T-cell (primary cell): ENCODE results near the gene ZNF205. TPM values are rescaled to one million over a fixed set of nuclear protein-coding genes. Genes with fewer than 3 reads are reported as not detected.
"Not testable (repeated sequence)": the region's sequence is repeated elsewhere in the genome, so short reads cannot be mapped to it uniquely, and the experiment has no call there.

Experiments
- ATAC-seq, 4 experiments: fragments of 200-7000 bp in 3 of 4; fragments of 150-1000 bp in 1 of 4; cut with Tn5 transposase; replicated peaks in 1 of 4; 1 replicate in 3 of 4; 2 replicates in 1 of 4; pipeline ENCODE4 v1.10.0; 2021; ENCODE audit warnings: moderate library complexity in 3 of 4, mild to moderate bottlenecking in 2 of 4, moderate number of reproducible peaks in 1 of 4
- CTCF ChIA-PET, 2 donors: fragments of 300-600 bp; sonication (Branson Sonifier 250); formaldehyde crosslinking; loops; one replicate each; lab custom pipeline; 2022; ENCODE audit warnings: antibody characterized with exemption in 2 of 2; lab: Charles Lee
- POLR2A ChIA-PET, 2 donors: fragments of 300-600 bp; sonication (Branson Sonifier 250); formaldehyde crosslinking; loops; one replicate each; lab custom pipeline; 2022; ENCODE audit warnings: antibody characterized with exemption in 2 of 2; lab: Charles Lee
- DNase-seq, 35 experiments: peaks; one replicate each; pipeline versions ENCODE4 v3.0.0 to v3.0.0-alpha.2; 2013 to 2023
- H3K27ac ChIP-seq: one replicate; pipeline ENCODE4 v1.5.1; 2013; ENCODE audit warnings: low read length
- H3K27me3 ChIP-seq, 2 experiments: replicated peaks in 1 of 2; 1 replicate in 1 of 2; 2 replicates in 1 of 2; pipeline versions ENCODE4 v1.6.1 to v1.7.0; 2013; ENCODE audit warnings: low read length in 1 of 2, mixed read lengths in 1 of 2; ENCODE audit not compliant: control insufficient read depth in 2 of 2, insufficient read depth in 2 of 2; ENCODE audit errors: extremely low read depth in 1 of 2
- H3K36me3 ChIP-seq, 2 donors: 1 replicate in 1 of 2; 2 replicates in 1 of 2; pipeline versions ENCODE4 v1.6.1 to v1.7.0; 2013; ENCODE audit warnings: low read length in 1 of 2; ENCODE audit not compliant: control insufficient read depth in 2 of 2, insufficient read depth in 1 of 2; ENCODE audit errors: extremely low read depth in 1 of 2
- H3K4me1 ChIP-seq, 2 experiments: 1 replicate in 1 of 2; 2 replicates in 1 of 2; pipeline versions ENCODE4 v1.6.1 to v1.7.0; 2013; ENCODE audit warnings: low read length in 2 of 2, mixed read lengths in 1 of 2; ENCODE audit not compliant: insufficient read depth in 2 of 2, control insufficient read depth in 1 of 2; ENCODE audit errors: extremely low read depth in 1 of 2
- H3K4me3 ChIP-seq, 2 donors: 1 replicate in 1 of 2; 2 replicates in 1 of 2; pipeline versions ENCODE4 v1.5.1 to v1.7.0; 2013; ENCODE audit warnings: mild to moderate bottlenecking in 2 of 2, low read length in 1 of 2, moderate library complexity in 1 of 2; ENCODE audit not compliant: control insufficient read depth in 1 of 2; ENCODE audit errors: extremely low read depth in 1 of 2
- H3K9me3 ChIP-seq: 2 replicates; pipeline ENCODE4 v1.7.0; 2013
- H3K27ac Mint-ChIP-seq, 2 donors: one replicate each; pipeline ENCODE4 v1.8.0; 2020 to 2021; ENCODE audit warnings: mild to moderate bottlenecking in 2 of 2, mixed read lengths in 2 of 2
- H3K27me3 Mint-ChIP-seq, 2 donors: one replicate each; pipeline ENCODE4 v1.8.0; 2021 to 2022; ENCODE audit warnings: mixed read lengths in 2 of 2
- H3K36me3 Mint-ChIP-seq: one replicate; pipeline ENCODE4 v1.8.0; 2021; ENCODE audit warnings: mixed read lengths
- H3K4me1 Mint-ChIP-seq, 3 donors: one replicate each; pipeline ENCODE4 v1.8.0; 2020 to 2022; ENCODE audit warnings: mixed read lengths in 3 of 3, mild to moderate bottlenecking in 1 of 3
- H3K4me3 Mint-ChIP-seq, 3 donors: one replicate each; pipeline ENCODE4 v1.8.0; 2020 to 2022; ENCODE audit warnings: mild to moderate bottlenecking in 3 of 3, mixed read lengths in 3 of 3, moderate library complexity in 3 of 3
- H3K9me3 Mint-ChIP-seq, 3 donors: one replicate each; pipeline ENCODE4 v1.8.0; 2020 to 2022; ENCODE audit warnings: mixed read lengths in 3 of 3
- WGBS: methylation state at CpG from one replicate; pipeline ENCODE4 v1.1.5; 2013; ENCODE audit warnings: missing lambda C conversion rate; ENCODE audit not compliant: insufficient coverage; 5-methylcytosine and 5-hydroxymethylcytosine counted together
- total RNA-seq, 35 experiments: library from RNA in 6 of 35; stranded (reverse) in 6 of 35; fragments of 120-200 nt in 1 of 35; gene quantifications; one replicate each; pipeline versions ENCODE4 v1.2.1 to v1.2.4 and lab custom pipeline; 2013 to 2026

ZNF205 gene
- total RNA-seq, 5 donors from 2014 or later (not counting 1 experiment from before 2014, with no cell fraction given), result 0.38 TPM; not detected in 4

DNA sequence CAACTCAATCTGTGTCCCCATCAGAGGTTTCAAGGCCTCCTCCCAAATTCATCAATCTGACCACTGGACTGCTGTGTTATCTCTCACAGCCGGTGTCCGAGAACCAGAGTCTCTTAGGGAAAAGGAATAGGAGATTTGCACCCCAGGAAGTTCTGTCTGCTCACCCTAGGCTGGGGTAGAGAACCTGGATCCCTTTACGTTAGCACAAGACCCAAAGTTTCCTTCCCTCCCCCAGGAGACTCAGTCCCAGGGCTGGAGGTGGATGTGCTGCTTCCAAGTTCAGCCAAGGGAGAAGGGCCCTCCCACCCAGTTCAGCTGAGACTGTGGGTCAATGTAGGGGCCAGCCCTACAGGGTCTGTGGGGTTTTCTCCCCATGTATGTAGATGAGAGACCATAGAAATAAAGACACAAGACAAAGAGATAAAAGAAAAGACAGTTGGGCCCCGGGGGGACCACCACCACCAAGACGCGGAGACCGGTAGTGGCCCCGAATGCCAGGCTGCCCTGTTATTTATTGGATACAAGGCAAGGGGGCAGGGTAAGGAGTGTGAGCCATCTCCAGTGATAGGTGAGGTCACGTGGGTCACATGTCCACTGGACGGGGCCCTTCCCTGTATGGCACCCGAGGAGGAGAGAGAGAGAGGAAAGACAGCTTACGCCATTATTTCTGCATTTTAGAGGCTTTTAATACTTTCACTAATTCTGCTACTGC, 52.9 kb downstream of the ZNF205 start:
- H3K27ac Mint-ChIP-seq, result peak overlapping the region; percentile 72 to 79
- POLR2A ChIA-PET, result no interaction called here

GRCh38 chr16:3166505-3166886, 54.1 kb downstream of the ZNF205 start:
- no peaks in the 10 kb centered on the region for H3K9me3 ChIP-seq
- Mint-ChIP-seq H3K9me3 (no peaks in the 10 kb centered on the region), H3K36me3 (no peaks in the 10 kb centered on the region), H3K27me3 (peaks cover 7 to 9% of the 10 kb centered on the region in 2 donors), H3K4me1 (peaks cover 15 to 20% (median 17%) of the 10 kb centered on the region in 3 donors), H3K27ac (peak overlapping the region in 1 of 2 donors; percentile 28), H3K4me3 (no peak overlapping the region)
- ChIA-PET POLR2A (no interaction called here), CTCF (interaction anchor here in 1 of 2 donors (0.7 to 1.2 kb wide), 3 partner anchors 16 to 135 kb away, joined by 3 to 4 read pairs (median 3); no protein-coding TSS in a partner anchor)
- DNase-seq (no peak), ATAC-seq (no peak)
- H3K27ac ChIP-seq, result no peak overlapping the region
- H3K27me3 ChIP-seq, result peaks cover 10 to 24% of the 10 kb centered on the region in 2 experiments
- 60% methylated on average over 1 of the region's 1 CpG for WGBS
- H3K4me1 ChIP-seq, result peaks cover 4 to 21% of the 10 kb centered on the region in 2 experiments
- H3K4me3 ChIP-seq, result no peak overlapping the region
- H3K36me3 ChIP-seq, result no peaks in the 10 kb centered on the region

More for the DNA sequence above, 52.9 kb downstream of the ZNF205 start:
- ATAC-seq (no peak), DNase-seq (no peak)
- Histone ChIP-seq H3K36me3 (no peaks in the 10 kb centered on the region), H3K27me3 (peaks cover 10 to 12% of the 10 kb centered on the region in 2 experiments), H3K27ac (no peak overlapping the region), H3K9me3 (no peaks in the 10 kb centered on the region), H3K4me3 (peak overlapping the region; percentile 34 to 54), H3K4me1 (peaks cover 4 to 10% of the 10 kb centered on the region in 2 experiments)
- H3K27me3 Mint-ChIP-seq, result no peaks in the 10 kb centered on the region
- peak overlapping the region; percentile 39 to 69 (median 47) for H3K4me3 Mint-ChIP-seq
- H3K4me1 Mint-ChIP-seq, result peaks cover 9 to 11% (median 9%) of the 10 kb centered on the region in 3 donors
- H3K36me3 Mint-ChIP-seq, result no peaks in the 10 kb centered on the region
- CTCF ChIA-PET, result interaction anchor here in 1 of 2 donors (1.2 kb wide), 1 partner anchor 15 kb away, joined by 4 read pairs; no protein-coding TSS in a partner anchor
- H3K9me3 Mint-ChIP-seq, result no peaks in the 10 kb centered on the region
- WGBS, result 98% methylated on average over 5 of the region's 12 CpGs

GRCh38 chr16:3168729-3169128, 56.3 kb downstream of the ZNF205 start:
- H3K27ac ChIP-seq, H3K4me3 Mint-ChIP-seq, H3K4me3 ChIP-seq, H3K36me3 ChIP-seq, H3K9me3 ChIP-seq, DNase-seq, ATAC-seq, H3K27ac Mint-ChIP-seq, H3K9me3 Mint-ChIP-seq, POLR2A ChIA-PET, H3K36me3 Mint-ChIP-seq: not testable (repeated sequence)
- CTCF ChIA-PET, result interaction anchor here (0.5 to 1.5 kb wide), 4 partner anchors 34 to 110 kb away, joined by 3 to 8 read pairs (median 5); partner anchors contain the start of gene ZNF213 (in 1 of the 2)
- peaks cover 16 to 46% of the 10 kb centered on the region in 2 experiments for H3K27me3 ChIP-seq
- 82% methylated on average over 2 of the region's 7 CpGs for WGBS
- Mint-ChIP-seq H3K27me3 (peaks cover 13 to 23% of the 10 kb centered on the region in 2 donors), H3K4me1 (peaks cover 27 to 32% (median 28%) of the 10 kb centered on the region in 3 donors)
- H3K4me1 ChIP-seq, result peaks cover 7 to 42% of the 10 kb centered on the region in 2 experiments

Other genes with a start within 250 kb of the ZNF205 start
- gene FLYWCH2, start 229.4 kb upstream of the ZNF205 start, total RNA-seq, result 10 to 100 TPM; 12.1 to 31.4 (median 25.6) TPM
- gene FLYWCH1, start 200.7 kb upstream of the ZNF205 start, total RNA-seq, result 100 to 1,000 TPM in 3 of 5 donors, 10 to 100 TPM in 2; 83.0 to 144 (median 106) TPM
- under 1 TPM in 1 of 5 donors, not detected in 4; 0.15 TPM for gene KREMEN2, start 148.3 kb upstream of the ZNF205 start, total RNA-seq
- gene PAQR4, start 143.2 kb upstream of the ZNF205 start, total RNA-seq, result 1 to 10 TPM; 1.9 to 3.3 (median 3.1) TPM
- gene PKMYT1, start 132.1 kb upstream of the ZNF205 start, total RNA-seq, result 1 to 10 TPM; 1.3 to 3.1 (median 1.7) TPM
- under 1 TPM in 1 of 5 donors, not detected in 4; 0.16 TPM for gene CLDN9, start 99.7 kb upstream of the ZNF205 start, total RNA-seq
- gene CLDN6, start 94.4 kb upstream of the ZNF205 start, total RNA-seq, result 1 to 10 TPM in 1 of 5 donors, under 1 TPM in 2, not detected in 2; 0.30 to 1.1 (median 0.85) TPM
- 1 to 10 TPM in 4 of 5 donors, under 1 TPM in 1; 0.43 to 3.7 (median 2.5) TPM for gene TNFRSF12A, start 92.2 kb upstream of the ZNF205 start, total RNA-seq
- gene HCFC1R1, start 88.6 kb upstream of the ZNF205 start, total RNA-seq, result 10 to 100 TPM; 11.4 to 25.9 (median 22.3) TPM
- 10 to 100 TPM; 23.7 to 32.8 (median 31.7) TPM for gene THOC6, start 88.6 kb upstream of the ZNF205 start, total RNA-seq
- gene BICDL2, start 75.6 kb upstream of the ZNF205 start, total RNA-seq, result under 1 TPM in 3 of 5 donors, not detected in 2; 0.13 to 0.16 (median 0.15) TPM
- 1 to 10 TPM; 1.6 to 9.6 (median 4.1) TPM for gene MMP25, start 66.0 kb upstream of the ZNF205 start, total RNA-seq
- gene IL32, start 46.9 kb upstream of the ZNF205 start, total RNA-seq, result 1,000 to 10,000 TPM in 2 of 5 donors, 100 to 1,000 TPM in 3; 736 to 1,200 (median 999) TPM
- under 1 TPM in 4 of 5 donors, not detected in 1; 0.19 to 0.64 (median 0.39) TPM for gene ZSCAN10, start 13.3 kb upstream of the ZNF205 start, total RNA-seq
- gene ZNF213, start 22.4 kb downstream of the ZNF205 start, total RNA-seq, result 10 to 100 TPM in 3 of 5 donors, 1 to 10 TPM in 2; 3.1 to 16.9 (median 12.8) TPM
- gene OR1F1, start 75.6 kb downstream of the ZNF205 start, total RNA-seq, result not detected
- gene ZNF200, start 122.6 kb downstream of the ZNF205 start, total RNA-seq, result 10 to 100 TPM in 3 of 5 donors, 1 to 10 TPM in 2; 7.6 to 21.3 (median 20.1) TPM
- gene MEFV, start 144.0 kb downstream of the ZNF205 start, total RNA-seq, result under 1 TPM in 4 of 5 donors, not detected in 1; 0.10 to 0.38 (median 0.19) TPM
- gene ZNF263, start 170.9 kb downstream of the ZNF205 start, total RNA-seq, result 10 to 100 TPM; 28.6 to 50.9 (median 44.3) TPM
- 10 to 100 TPM in 3 of 5 donors, 1 to 10 TPM in 2; 4.4 to 12.3 (median 10.6) TPM for gene TIGD7, start 192.8 kb downstream of the ZNF205 start, total RNA-seq
- 10 to 100 TPM; 46.0 to 68.7 (median 60.3) TPM for gene ZNF75A, start 192.9 kb downstream of the ZNF205 start, total RNA-seq
- gene OR2C1, start 243.3 kb downstream of the ZNF205 start, total RNA-seq, result under 1 TPM in 3 of 5 donors, not detected in 2; 0.25 to 0.51 (median 0.26) TPM